Hepatocyte (in vitro differentiated cells): Measurements from ENCODE around the gene ZNF276.

Source experiments
- EZH2 ChIP-seq: fragments of 200-600 bp; sonication (generic); IDR thresholded peaks from 2 replicates; pipeline ENCODE4 v1.6.1; 2016; ENCODE audit warnings: antibody characterized with exemption, mild to moderate bottlenecking, borderline replicate concordance
- TF ChIP-seq, protein P1 (sequence below): fragments of 200-600 bp; sonication (generic); IDR thresholded peaks from 2 replicates; pipeline ENCODE4 v1.5.1; 2016; ENCODE audit warnings: antibody characterized with exemption, mild to moderate bottlenecking; ENCODE audit not compliant: poor library complexity

DNA sequence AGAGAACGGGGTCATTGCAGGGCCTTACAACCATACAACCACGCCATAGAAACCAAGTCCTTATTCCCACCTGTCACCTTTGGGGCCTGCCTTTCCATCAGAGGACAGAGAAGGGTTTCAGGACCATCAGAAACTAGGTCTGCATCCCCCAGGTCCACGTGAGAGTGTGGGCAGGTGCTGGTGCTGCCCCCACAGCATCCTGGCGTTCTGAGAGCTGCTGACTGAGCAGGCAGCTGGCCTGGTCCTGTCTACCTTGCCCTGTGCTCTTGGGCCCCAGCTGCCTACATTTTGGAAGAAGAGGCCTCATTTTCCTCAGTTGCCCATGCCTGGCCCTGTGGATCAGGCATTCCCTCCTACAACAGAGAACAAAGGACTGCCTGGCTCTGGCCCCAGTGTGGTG, 21.6 kb downstream of the ZNF276 start:
- TF ChIP-seq, protein P1, sequence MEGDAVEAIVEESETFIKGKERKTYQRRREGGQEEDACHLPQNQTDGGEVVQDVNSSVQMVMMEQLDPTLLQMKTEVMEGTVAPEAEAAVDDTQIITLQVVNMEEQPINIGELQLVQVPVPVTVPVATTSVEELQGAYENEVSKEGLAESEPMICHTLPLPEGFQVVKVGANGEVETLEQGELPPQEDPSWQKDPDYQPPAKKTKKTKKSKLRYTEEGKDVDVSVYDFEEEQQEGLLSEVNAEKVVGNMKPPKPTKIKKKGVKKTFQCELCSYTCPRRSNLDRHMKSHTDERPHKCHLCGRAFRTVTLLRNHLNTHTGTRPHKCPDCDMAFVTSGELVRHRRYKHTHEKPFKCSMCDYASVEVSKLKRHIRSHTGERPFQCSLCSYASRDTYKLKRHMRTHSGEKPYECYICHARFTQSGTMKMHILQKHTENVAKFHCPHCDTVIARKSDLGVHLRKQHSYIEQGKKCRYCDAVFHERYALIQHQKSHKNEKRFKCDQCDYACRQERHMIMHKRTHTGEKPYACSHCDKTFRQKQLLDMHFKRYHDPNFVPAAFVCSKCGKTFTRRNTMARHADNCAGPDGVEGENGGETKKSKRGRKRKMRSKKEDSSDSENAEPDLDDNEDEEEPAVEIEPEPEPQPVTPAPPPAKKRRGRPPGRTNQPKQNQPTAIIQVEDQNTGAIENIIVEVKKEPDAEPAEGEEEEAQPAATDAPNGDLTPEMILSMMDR = no peak
- no peak for TF ChIP-seq EZH2
